ENCODE measurements around the gene LCN6.

The LCN6 gene

DNA sequence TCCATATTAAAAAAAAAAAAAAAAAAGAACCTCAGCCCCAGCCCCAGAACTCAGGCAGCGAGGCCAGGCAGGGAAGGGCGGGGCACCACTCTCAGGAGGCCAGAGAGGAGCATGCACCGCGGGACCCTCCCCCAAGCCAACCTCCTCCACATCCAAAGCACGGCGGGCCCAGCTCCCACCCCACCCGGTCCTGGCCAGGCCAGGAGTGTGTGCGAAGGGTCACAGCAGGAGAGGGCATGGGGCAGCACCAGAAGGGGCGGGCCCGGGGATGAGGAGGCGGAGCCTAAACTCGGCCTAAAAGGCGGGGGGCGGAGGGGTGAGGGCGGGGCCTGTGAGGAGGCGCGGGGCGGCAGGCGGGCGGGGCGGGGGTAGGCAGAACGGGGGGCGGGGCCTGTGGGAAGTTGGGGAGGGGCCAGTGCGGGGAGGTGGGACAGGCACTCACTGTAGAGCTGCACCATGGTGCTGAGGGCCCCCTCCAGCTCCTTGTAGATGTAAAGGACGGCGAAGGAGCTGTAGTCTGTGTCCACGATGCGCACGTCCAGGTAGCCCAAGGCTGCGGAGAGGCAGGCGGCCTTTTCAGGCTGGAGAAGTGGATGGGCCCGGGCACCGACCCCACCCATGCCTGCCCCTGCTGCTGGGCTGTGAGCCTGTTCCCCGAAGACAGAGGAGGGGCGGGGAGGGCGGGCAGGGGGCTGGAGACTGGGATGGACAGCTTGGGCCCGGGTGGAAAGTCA lies 14.8 kb upstream of the LCN6 start:
- H3F3A ChIP-seq (ENCODE audit: low read depth) = no peaks in the 10 kb centered on the region
- H3K36me3 ChIP-seq (ENCODE audit: insufficient read depth, low read length) = no peaks in the 10 kb centered on the region
- no peak overlapping the region for H3K9ac ChIP-seq (ENCODE audit: low read depth, low read length, poor library complexity, severe bottlenecking)
- no peaks in the 10 kb centered on the region for H3K79me2 ChIP-seq (ENCODE audit: insufficient read depth, low read length)
- H2AFZ ChIP-seq (ENCODE audit: low read length) = no peak overlapping the region
- no peaks in the 10 kb centered on the region for H3K9me2 ChIP-seq (replicated peaks; ENCODE audit: low read depth, low read length)
- H3K9me3 ChIP-seq (ENCODE audit: insufficient read depth, low read depth, low read length) = no peaks in the 10 kb centered on the region
- TF ChIP-seq EZH2phosphoT487 (IDR thresholded peaks at IDR 0.05; ENCODE audit: borderline replicate concordance) = no peak
- TF ChIP-seq, protein P1, sequence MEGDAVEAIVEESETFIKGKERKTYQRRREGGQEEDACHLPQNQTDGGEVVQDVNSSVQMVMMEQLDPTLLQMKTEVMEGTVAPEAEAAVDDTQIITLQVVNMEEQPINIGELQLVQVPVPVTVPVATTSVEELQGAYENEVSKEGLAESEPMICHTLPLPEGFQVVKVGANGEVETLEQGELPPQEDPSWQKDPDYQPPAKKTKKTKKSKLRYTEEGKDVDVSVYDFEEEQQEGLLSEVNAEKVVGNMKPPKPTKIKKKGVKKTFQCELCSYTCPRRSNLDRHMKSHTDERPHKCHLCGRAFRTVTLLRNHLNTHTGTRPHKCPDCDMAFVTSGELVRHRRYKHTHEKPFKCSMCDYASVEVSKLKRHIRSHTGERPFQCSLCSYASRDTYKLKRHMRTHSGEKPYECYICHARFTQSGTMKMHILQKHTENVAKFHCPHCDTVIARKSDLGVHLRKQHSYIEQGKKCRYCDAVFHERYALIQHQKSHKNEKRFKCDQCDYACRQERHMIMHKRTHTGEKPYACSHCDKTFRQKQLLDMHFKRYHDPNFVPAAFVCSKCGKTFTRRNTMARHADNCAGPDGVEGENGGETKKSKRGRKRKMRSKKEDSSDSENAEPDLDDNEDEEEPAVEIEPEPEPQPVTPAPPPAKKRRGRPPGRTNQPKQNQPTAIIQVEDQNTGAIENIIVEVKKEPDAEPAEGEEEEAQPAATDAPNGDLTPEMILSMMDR (conservative IDR thresholded peaks at IDR 0.05; ENCODE audit: low read length) = no peak
- H3K4me2 ChIP-seq (ENCODE audit: low read depth, low read length, poor library complexity, severe bottlenecking) = no peak overlapping the region
- H3K4me1 ChIP-seq (ENCODE audit: insufficient read depth, low read length, poor library complexity, severe bottlenecking) = no peaks in the 10 kb centered on the region
- no peaks in the 10 kb centered on the region for H3K27me3 ChIP-seq (ENCODE audit: insufficient read depth, low read length, poor library complexity, severe bottlenecking)
- H4K20me1 ChIP-seq (ENCODE audit: insufficient read depth, low read length, poor library complexity, severe bottlenecking) = no peaks in the 10 kb centered on the region
- H3K4me3 ChIP-seq (ENCODE audit: low read length, poor library complexity, severe bottlenecking) = no peak overlapping the region

DNA sequence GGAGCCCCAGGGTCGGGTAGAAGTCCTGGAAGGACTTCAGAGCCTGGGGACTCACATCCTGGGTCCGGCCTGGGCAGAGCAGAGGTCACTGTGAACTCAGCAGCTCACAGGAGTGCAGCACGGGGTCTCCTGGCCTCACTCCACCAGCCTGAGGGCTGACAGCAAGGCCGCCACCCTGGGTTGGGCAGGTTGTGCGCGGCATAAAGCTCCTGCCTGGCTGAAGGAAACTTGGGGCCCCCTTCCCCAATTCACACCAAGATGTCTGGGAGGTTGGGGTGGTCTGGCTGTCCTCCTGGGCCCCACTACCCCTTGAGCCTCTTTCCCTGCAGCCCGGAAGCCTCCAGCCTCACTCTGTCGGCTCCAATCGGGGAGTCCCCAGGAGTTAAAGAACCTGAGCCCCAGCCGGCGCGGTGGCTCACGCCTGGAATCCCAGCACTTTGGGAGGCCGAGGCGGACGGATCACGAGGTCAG lies 13.9 kb upstream of the LCN6 start:
- no peaks in the 10 kb centered on the region for H4K20me1 ChIP-seq (ENCODE audit: insufficient read depth, low read length, poor library complexity, severe bottlenecking)
- no peaks in the 10 kb centered on the region for H3K27me3 ChIP-seq (ENCODE audit: insufficient read depth, low read length, poor library complexity, severe bottlenecking)
- no peak overlapping the region for H3K9ac ChIP-seq (ENCODE audit: low read depth, low read length, poor library complexity, severe bottlenecking)
- no peaks in the 10 kb centered on the region for H3K36me3 ChIP-seq (ENCODE audit: insufficient read depth, low read length)
- no peak overlapping the region for H3K4me2 ChIP-seq (ENCODE audit: low read depth, low read length, poor library complexity, severe bottlenecking)
- no peaks in the 10 kb centered on the region for H3F3A ChIP-seq (ENCODE audit: low read depth)
- no peak overlapping the region for H3K4me3 ChIP-seq (ENCODE audit: low read length, poor library complexity, severe bottlenecking)
- H3K79me2 ChIP-seq (ENCODE audit: insufficient read depth, low read length) = no peaks in the 10 kb centered on the region
- no peak overlapping the region for H2AFZ ChIP-seq (ENCODE audit: low read length)
- TF ChIP-seq EZH2phosphoT487 (IDR thresholded peaks at IDR 0.05; ENCODE audit: borderline replicate concordance) = no peak
- TF ChIP-seq, protein P1 (conservative IDR thresholded peaks at IDR 0.05; ENCODE audit: low read length) = no peak
- H3K9me3 ChIP-seq (ENCODE audit: insufficient read depth, low read depth, low read length) = no peaks in the 10 kb centered on the region
- H3K4me1 ChIP-seq (ENCODE audit: insufficient read depth, low read length, poor library complexity, severe bottlenecking) = no peaks in the 10 kb centered on the region
- H3K9me2 ChIP-seq (replicated peaks; ENCODE audit: low read depth, low read length) = no peaks in the 10 kb centered on the region

DNA sequence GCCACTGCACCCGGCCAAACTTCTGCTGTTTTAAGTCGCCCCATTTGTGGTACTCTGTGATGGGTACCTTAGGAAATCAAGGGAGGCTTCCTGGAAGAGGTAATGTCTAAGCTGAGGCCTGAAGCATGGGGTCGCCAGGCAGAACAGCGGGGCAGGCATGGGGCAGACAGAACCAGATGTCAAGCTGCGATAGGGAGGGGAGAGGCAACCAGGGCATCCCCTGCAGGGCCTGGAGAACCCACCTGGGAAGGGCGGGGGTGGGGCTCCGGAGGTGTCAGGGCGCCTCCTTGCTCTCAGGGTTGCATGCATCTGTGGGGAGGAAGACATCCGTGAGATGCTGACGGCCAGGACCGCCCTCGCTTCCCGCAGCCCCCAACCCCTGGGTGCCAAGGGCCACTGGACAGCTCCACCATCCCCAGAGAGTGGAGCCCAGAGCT lies 13.2 kb upstream of the LCN6 start:
- H3K4me1 ChIP-seq (ENCODE audit: insufficient read depth, low read length, poor library complexity, severe bottlenecking) = no peaks in the 10 kb centered on the region
- H3K9me2 ChIP-seq (replicated peaks; ENCODE audit: low read depth, low read length) = no peaks in the 10 kb centered on the region
- no peak overlapping the region for H2AFZ ChIP-seq (ENCODE audit: low read length)
- no peaks in the 10 kb centered on the region for H3F3A ChIP-seq (ENCODE audit: low read depth)
- no peak overlapping the region for H3K4me2 ChIP-seq (ENCODE audit: low read depth, low read length, poor library complexity, severe bottlenecking)
- no peaks in the 10 kb centered on the region for H3K79me2 ChIP-seq (ENCODE audit: insufficient read depth, low read length)
- H3K36me3 ChIP-seq (ENCODE audit: insufficient read depth, low read length) = no peaks in the 10 kb centered on the region
- H3K9me3 ChIP-seq (ENCODE audit: insufficient read depth, low read depth, low read length) = no peaks in the 10 kb centered on the region
- H3K4me3 ChIP-seq (ENCODE audit: low read length, poor library complexity, severe bottlenecking) = no peak overlapping the region
- TF ChIP-seq EZH2phosphoT487 (IDR thresholded peaks at IDR 0.05; ENCODE audit: borderline replicate concordance) = no peak
- TF ChIP-seq, protein P1 (conservative IDR thresholded peaks at IDR 0.05; ENCODE audit: low read length) = no peak
- no peak overlapping the region for H3K9ac ChIP-seq (ENCODE audit: low read depth, low read length, poor library complexity, severe bottlenecking)
- no peaks in the 10 kb centered on the region for H3K27me3 ChIP-seq (ENCODE audit: insufficient read depth, low read length, poor library complexity, severe bottlenecking)
- H4K20me1 ChIP-seq (ENCODE audit: insufficient read depth, low read length, poor library complexity, severe bottlenecking) = no peaks in the 10 kb centered on the region

Data from Loucy (cell line).